ENCODE data around the gene DACT2.

DNA sequence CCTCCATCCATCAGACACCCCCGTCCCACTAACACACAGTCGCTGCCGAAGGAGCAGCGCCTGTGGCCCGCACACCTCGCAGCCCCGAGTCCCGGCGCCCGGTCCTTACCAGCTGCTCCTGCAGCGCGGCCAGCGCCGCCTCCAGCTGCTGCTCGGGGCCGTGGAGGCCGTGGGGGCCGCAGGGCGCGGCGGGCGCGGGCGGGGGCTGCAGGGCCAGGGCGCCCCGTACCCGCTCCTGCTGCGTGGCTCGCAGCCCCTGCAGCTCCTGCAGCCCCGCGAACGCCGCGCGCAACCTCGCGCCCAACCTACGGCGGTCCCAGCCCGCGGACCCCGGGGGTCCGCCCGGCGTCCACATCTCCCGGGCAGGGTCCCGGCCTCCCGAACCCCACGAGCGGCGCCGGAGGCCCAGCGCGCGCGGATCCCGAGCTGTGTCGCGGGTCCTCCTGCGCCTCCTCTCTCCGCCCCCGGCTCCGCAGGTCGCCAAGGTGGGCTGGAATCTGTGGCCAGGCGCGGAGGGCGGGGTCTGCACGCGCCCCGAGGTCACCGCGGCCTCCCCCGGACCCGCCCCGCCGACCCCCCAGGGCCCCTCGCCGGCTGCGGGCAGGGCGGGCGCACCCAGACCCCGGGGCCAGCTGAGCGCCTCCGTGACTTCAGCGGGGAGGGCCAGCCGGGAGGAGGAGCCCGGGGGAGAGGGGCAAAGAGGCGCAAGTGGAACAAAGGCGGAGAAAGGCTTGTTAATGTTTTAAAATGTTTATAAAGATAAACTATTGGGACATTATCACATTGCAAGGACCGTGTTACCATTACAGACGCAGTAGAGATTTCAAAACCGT lies at the start of gene DACT2:
- TF ChIP-seq ZSCAN29 (IDR thresholded peaks at IDR 0.05) (no peak), CTCF (IDR thresholded peaks at IDR 0.05 in 2 of 3, conservative IDR thresholded peaks at IDR 0.05 in 1 of 3; ENCODE audit: control insufficient read depth in 2 of 3, extremely low read depth in 1 of 3, insufficient read depth in 1 of 3, low read depth in 3 of 3, low read length in 3 of 3) (no peak), MXI1 (IDR thresholded peaks at IDR 0.05; ENCODE audit: low read depth, low read length) (no peak), EZH2 (IDR thresholded peaks at IDR 0.05; ENCODE audit: borderline replicate concordance, control insufficient read depth, low read depth, low read length) (no peak), BCL11A (IDR thresholded peaks at IDR 0.05; ENCODE audit: low read depth, low read length) (no peak), TAF1 (IDR thresholded peaks at IDR 0.05; ENCODE audit: borderline replicate concordance, low read depth, low read length) (no peak), SIN3A (IDR thresholded peaks at IDR 0.05; ENCODE audit: low read depth, low read length) (no peak), MEF2A (IDR thresholded peaks at IDR 0.05; ENCODE audit: insufficient read depth, low read depth, low read length) (no peak), RAD21 (IDR thresholded peaks at IDR 0.05; ENCODE audit: insufficient read depth, low read depth, low read length) (no peak), POLR2A (IDR thresholded peaks at IDR 0.05; ENCODE audit: low read depth, low read length) (no peak), POLR2AphosphoS2 (IDR thresholded peaks at IDR 0.05; ENCODE audit: low read depth, low read length) (no peak), ZNF592 (IDR thresholded peaks at IDR 0.05) (no peak), POLR2AphosphoS5 (IDR thresholded peaks at IDR 0.05; ENCODE audit: low read length) (no peak)
- TF ChIP-seq, protein P1, sequence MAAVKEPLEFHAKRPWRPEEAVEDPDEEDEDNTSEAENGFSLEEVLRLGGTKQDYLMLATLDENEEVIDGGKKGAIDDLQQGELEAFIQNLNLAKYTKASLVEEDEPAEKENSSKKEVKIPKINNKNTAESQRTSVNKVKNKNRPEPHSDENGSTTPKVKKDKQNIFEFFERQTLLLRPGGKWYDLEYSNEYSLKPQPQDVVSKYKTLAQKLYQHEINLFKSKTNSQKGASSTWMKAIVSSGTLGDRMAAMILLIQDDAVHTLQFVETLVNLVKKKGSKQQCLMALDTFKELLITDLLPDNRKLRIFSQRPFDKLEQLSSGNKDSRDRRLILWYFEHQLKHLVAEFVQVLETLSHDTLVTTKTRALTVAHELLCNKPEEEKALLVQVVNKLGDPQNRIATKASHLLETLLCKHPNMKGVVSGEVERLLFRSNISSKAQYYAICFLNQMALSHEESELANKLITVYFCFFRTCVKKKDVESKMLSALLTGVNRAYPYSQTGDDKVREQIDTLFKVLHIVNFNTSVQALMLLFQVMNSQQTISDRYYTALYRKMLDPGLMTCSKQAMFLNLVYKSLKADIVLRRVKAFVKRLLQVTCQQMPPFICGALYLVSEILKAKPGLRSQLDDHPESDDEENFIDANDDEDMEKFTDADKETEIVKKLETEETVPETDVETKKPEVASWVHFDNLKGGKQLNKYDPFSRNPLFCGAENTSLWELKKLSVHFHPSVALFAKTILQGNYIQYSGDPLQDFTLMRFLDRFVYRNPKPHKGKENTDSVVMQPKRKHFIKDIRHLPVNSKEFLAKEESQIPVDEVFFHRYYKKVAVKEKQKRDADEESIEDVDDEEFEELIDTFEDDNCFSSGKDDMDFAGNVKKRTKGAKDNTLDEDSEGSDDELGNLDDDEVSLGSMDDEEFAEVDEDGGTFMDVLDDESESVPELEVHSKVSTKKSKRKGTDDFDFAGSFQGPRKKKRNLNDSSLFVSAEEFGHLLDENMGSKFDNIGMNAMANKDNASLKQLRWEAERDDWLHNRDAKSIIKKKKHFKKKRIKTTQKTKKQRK (IDR thresholded peaks at IDR 0.05; ENCODE audit: low read depth, low read length), result no peak
